ENCODE results near the gene NDUFB8.
A peak's percentile ranks its signal among the peaks of the same experiment; 100 is the strongest.

Gene NDUFB8

DNA sequence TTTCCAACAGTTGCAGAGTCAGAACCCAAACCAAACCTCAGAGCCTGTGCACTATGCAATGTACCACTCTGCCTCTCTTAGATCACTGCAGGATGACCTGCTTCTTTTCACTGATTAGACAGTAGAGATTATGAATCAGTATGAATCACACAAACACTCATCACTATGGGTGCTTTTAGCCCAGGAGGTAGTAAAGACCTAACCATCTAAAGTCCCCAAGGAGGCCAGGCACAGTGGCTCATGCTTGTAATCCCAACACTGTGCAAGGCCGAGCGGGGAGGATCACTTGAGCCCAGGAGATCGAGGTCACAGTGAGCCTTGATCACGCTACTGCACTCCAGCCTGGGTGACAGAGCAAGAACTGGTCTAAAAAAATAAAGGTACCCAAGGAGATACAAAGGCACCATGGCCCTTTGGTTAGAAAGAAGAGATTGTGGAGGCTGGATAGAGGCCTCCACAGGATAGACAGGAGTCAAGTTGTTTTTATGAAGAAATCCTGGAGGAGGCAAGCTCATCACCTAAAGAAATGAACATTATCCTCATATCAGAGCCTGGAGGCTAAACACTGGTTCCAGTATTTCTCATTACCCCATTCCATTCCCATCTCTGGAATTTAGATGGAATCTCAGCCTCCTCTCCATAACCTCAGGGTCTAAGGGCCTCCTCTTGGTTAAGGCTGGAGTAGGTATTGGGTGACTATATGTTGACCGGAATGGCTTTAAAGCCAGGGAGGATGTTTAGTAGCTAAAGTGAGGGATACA, 22.9 kb downstream of the NDUFB8 start:
- peak; percentile 70 for DNase-seq

DNA sequence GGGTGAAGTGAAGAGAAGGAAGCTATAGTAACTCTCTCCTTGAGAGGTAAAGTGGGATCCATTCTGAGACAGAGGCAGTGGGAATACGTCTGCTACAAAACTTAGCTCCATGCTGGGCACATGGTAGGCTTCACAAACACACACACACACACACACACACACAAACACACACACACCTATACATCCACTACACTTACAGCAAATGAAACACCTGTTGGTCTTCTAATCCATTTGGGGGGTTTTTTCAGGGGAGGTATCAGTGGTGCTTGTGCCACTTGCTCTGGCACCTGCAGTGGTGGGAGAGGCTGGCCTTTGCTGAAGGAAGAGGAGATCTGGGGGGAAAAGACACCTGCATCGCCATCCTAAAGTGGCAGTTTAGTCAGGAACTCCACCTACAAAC, 24.5 kb downstream of the NDUFB8 start:
- DNase-seq, result no peak

DNA sequence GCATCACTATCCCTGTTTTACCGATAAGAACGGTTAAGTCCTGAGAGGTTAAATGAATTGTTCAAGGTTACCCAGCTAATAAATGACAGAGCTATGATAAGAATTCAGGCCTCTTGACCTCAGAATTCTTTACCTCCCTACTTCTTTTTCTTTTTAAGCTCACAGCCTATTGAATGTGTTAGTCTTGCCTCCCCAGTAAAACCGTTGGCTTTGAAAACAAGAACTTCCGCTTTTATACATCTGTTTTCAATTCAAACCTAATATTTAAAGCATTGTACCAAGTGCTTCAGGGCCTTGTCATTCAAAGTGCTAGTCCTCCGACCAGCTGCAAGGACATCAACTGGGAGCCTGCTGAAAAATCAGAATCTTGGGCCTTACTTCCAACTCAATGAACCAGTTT, 25.6 kb downstream of the NDUFB8 start:
- DNase-seq, result peak; percentile 44

DNA sequence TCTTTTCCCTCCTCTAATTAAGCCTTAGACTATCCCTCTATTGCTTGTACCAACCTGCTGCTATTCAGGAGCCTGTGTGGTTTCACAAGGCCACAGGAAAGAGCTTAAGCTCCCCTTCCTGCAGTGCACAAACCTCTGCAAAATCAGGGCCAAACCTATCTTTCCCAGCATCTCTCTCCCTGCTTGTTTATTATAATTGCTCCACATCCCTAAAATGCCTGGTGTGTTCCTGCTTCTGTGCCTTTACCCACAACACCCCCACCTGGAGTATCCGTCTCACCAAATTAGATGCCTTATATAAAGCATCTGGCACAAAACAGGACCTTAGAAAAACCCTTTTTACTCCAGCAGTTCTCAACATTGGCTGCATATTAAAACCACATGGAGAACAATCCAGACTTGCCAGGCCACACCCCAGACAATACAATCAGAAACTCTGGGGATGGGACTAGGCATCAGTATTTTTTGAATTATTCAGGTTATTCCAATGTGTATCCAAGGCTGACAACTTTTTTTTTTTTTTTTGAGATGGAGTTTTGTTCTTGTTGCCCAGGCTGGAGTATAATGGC, 26.7 kb downstream of the NDUFB8 start:
- DNase-seq, result no peak

DNA sequence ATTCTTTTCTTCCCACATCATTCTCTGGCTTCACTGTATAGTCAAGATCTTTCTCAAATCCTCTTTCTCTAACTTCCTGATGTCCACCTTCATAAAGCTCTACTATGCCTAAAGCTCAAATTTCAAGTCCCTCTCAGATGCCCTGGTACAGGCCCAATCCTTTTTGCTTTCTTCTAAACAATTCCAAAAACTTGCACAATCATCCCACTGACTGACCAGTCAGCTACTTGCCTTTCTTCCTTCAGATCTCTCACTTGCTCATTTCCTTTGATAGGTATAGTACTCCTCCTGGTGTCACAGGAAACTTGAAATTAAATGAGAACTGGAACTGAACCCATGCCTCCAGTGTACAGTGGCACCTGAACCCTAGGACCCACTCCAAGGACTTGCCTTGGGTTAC, 28.2 kb downstream of the NDUFB8 start:
- DNase-seq, result no peak

DNA sequence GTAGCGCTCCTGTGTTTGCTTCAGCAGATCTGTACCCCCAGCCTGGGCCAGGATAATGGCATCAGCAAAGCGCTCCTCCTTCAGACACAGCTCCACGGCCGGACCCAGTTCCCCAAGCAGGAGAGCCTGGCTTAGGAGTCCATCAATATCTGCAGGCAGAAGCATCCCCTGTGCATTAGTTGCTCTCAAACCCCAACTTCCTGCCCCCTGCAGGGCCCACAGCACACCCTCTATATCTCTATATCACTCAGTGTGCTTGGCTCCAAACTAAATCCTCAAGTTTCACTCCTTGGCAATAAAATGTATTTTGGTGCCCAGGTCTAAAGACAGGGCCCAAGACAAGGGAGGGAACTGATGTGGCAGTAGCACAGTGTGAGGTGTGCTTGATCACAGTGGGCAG, 31.6 kb downstream of the NDUFB8 start:
- DNase-seq, result no peak

DNA sequence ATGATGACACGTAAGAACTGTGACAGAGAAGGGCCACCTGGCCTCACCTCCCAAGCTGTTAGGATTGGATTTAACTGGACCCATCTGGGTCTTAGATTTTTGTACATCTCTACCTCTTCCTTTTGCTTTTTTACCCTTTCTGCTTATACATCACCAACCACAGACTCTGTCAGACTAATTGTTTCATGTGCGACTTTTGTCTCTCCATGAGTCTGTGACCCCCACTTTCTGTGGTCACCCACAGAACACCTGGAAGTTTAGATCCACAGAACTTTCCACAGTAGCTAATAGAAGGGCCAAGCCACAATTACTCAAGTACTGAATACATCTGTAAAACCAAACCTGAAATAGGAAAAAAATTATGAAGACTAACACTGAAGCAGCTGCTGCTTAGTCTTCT, 33.1 kb downstream of the NDUFB8 start:
- no peak for DNase-seq

DNA sequence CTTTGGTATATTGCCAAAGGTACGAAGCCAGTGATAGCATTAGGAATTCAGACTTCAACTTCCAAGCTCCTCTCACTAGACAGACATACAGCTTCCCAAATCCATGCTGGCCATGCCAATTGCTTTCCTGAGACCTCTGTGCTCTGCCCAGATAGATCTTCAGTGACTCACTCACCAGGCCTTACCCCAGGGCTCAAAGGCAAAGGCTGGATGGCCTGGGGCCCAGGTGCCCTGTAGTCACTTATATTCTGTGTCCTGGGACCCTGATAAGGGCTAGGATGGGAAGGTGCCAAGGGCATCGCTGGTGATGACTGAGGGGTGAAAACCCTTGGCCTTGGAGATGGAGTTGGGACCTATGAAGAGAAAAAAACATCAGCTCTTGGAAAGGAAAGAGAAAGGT, 39.1 kb downstream of the NDUFB8 start:
- DNase-seq, result no peak

GRCh38 chr10:100489396-100489795, 40.3 kb downstream of the NDUFB8 start:
- no peak for DNase-seq

DNA sequence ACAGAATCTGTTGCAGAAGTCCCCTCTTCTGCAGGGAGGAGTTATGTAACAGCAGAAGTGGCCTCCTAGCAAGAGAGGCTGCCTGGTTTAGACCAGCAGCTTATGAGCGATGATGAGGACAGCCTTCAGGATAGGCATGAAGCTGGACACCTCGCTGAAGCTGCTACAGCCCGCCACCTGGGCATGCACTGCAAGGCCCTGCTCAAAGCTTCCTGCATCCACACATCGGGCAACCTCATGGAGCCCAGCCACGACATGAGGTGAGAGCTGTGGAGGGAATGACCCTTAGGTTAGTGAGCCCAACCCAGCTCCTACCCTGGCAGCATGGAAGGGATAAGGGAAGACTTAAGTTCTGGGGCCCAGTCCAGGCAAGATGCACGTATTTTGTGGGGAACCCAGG, 42.1 kb downstream of the NDUFB8 start:
- no peak for DNase-seq

- no peak for DNase-seq
Observed at GRCh38 chr10:100485801-100486495, 43.7 kb downstream of the NDUFB8 start.

DNA sequence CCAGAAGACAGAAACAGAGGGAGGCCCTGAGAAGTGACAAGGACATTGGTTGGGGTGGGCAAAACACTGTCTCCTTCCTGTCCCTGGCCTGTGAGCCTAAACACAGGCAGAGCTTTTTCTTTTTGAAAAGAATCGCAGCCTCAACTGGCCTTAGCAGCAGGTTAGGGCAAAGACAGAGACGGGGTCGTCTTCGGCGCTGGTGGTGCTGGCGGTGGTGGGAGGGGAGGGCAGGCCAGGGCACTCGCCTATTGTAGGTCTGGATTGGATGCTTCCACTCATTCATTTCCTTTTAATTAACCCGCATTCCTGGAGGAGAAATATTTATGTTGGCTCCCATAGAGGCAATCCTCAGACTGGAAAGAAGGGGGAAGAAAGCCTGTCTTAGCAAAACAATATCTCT, 44.3 kb downstream of the NDUFB8 start:
- no peak for DNase-seq

DNA sequence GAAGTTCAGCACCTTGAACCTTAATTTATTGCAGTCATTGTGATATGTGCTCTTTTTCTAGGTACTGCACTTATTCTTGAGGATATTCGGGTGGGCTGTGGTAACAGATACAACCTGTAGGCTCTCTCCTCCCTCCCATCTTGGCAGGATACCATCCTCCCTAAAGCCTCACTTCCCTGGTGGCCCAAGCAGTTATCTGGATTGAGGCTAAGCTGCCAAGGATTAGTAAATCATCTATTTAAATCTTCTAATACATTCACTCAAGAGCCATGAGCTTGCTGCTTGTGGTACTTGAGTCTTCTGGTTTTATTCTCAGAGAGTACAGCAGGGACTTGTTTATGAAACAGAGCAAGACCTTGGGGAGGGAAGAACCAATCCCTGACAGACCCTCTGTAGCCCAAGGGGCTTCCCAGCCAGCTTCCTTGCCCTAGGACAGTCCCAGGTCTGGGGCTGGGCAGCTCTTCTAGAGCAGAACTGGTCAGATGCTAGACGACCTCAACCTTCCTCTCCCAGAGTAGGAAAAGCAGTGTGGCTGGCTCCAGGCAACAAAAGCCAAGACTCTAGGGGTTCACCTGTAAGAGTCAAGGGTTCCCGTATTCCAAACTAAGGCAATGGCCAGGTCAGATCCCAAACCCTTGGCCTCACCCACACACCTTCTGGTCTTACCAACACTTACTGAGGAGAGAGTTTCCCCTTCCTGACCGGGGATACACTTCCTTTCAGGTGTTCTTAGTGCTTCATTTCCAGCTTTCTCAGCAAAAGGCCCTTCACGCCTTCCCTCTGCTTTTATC, 45.6 kb downstream of the NDUFB8 start:
- no peak for DNase-seq

DNA sequence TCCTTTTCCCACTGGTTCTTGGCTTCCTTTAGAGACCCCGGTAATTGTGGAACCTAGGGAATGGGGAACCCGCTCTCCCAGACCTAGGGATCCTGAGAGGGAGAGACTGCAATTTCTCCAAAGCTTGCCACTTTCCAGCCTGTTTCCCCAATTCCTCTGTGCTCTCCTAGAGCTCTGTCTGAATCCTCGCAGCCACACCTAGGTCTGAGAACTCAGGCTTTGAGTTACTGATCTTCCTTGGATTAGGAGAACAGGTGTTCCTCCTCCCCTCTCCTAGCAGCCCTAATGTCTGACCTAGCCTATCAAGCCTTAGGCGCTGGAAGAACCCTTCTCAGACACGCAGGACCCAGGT, 46.9 kb downstream of the NDUFB8 start:
- DNase-seq, result no peak

DNA sequence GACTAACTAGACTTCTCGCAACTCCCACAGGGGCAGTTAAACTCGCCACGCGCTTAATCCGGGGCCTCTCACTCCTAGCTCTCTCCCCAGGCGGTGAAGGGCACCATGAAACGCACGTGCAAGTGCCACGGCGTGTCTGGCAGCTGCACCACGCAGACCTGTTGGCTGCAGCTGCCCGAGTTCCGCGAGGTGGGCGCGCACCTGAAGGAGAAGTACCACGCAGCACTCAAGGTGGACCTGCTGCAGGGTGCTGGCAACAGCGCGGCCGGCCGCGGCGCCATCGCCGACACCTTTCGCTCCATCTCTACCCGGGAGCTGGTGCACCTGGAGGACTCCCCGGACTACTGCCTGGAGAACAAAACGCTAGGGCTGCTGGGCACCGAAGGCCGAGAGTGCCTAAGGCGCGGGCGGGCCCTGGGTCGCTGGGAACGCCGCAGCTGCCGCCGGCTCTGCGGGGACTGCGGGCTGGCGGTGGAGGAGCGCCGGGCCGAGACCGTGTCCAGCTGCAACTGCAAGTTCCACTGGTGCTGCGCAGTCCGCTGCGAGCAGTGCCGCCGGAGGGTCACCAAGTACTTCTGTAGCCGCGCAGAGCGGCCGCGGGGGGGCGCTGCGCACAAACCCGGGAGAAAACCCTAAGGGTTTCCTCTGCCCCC, 47.4 kb downstream of the NDUFB8 start:
- DNase-seq, result peak; percentile 42

GRCh38 chr10:100481462-100482081, 48.1 kb downstream of the NDUFB8 start:
- DNase-seq, result peak; percentile 90

DNA sequence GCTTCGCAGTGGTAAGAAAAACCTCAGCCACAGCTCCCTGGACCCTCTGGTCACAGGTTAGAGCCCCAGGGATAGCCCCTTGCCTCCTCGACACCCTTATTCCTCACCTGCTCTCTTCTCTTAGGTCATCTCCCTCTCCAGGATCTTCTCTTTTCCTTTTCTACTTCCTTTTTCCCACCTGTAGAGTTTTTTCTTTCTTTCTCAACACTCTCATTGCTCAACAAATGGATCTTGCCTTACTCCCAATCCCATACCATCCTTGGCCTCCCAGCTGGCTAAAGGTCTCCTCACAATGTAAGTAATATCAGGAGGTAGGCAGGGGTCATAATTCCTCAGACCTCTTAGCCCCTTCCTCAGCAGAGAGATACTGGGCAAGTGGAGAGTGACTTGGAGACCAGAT, 49.7 kb downstream of the NDUFB8 start:
- no peak for DNase-seq

GRCh38 chr10:100479037-100479436, 50.6 kb downstream of the NDUFB8 start:
- no peak for DNase-seq

- DNase-seq, result no peak
Observed at GRCh38 chr10:100477970-100478369, 51.7 kb downstream of the NDUFB8 start.
